Thymus (tissue), 11 donors: ENCODE data around the gene EPB41L2. TPM values are rescaled to one million over a fixed set of nuclear protein-coding genes. Genes with fewer than 3 reads are reported as not detected.

Source experiments
- DNase-seq, 9 donors: peaks; one replicate each; pipeline ENCODE4 v3.0.0-alpha.2; 2013; ENCODE audit warnings: low spot score in 9 of 9, low read depth in 6 of 9, missing footprints in 1 of 9
- H3K27ac ChIP-seq, 2 donors: one replicate each; pipeline ENCODE4 v1.5.1; 2013; ENCODE audit warnings: control low read depth in 1 of 2, low read depth in 1 of 2, low read length in 1 of 2, mild to moderate bottlenecking in 1 of 2, moderate library complexity in 1 of 2
- H3K27me3 ChIP-seq, 2 donors: one replicate each; pipeline ENCODE4 v1.5.1; 2013; ENCODE audit warnings: low read length in 1 of 2; ENCODE audit not compliant: control insufficient read depth in 2 of 2, insufficient read depth in 1 of 2
- H3K36me3 ChIP-seq, 2 donors: one replicate each; pipeline ENCODE4 v1.5.1; 2013; ENCODE audit warnings: low read length in 1 of 2, mild to moderate bottlenecking in 1 of 2, moderate library complexity in 1 of 2; ENCODE audit not compliant: control insufficient read depth in 2 of 2, insufficient read depth in 2 of 2
- H3K4me1 ChIP-seq, 2 donors: one replicate each; pipeline ENCODE4 v1.5.1; 2013; ENCODE audit warnings: low read length in 2 of 2; ENCODE audit not compliant: control insufficient read depth in 2 of 2, insufficient read depth in 2 of 2
- H3K4me3 ChIP-seq, 2 donors: one replicate each; pipeline ENCODE4 v1.5.1; 2013; ENCODE audit warnings: low read length in 2 of 2, control low read depth in 1 of 2, mild to moderate bottlenecking in 1 of 2
- H3K9me3 ChIP-seq, 2 donors: one replicate each; pipeline ENCODE4 v1.5.1; 2013; ENCODE audit warnings: low read length in 1 of 2, mild to moderate bottlenecking in 1 of 2; ENCODE audit not compliant: control insufficient read depth in 2 of 2, insufficient read depth in 1 of 2
- WGBS: extraction: QIAGEN DNeasy Blood & Tissue Kit; methylation state at CpG from one replicate; pipeline ENCODE4 v1.1.7; 2013; 5-methylcytosine and 5-hydroxymethylcytosine counted together
- polyA plus RNA-seq: library from polyadenylated mRNA; stranded (reverse); fragments of 200-250 nt; gene quantifications from one replicate; pipeline ENCODE4 v1.2.3, GENCODE V29; 2013
- total RNA-seq: library from RNA; stranded (reverse); fragments of 120-200 nt; gene quantifications from one replicate; pipeline ENCODE4 v1.2.4, GENCODE V29; 2013
- donor health status: healthy.

The EPB41L2 gene
- total and polyA plus RNA-seq, 2 donors: 19.1 to 22.4 TPM

GRCh38 chr6:130862370-130862769, 200.7 kb downstream of the EPB41L2 start:
- no peaks in the 10 kb centered on the region for H3K27me3 ChIP-seq
- peaks cover 0 to 4% of the 10 kb centered on the region in 2 donors for H3K36me3 ChIP-seq
- H3K27ac ChIP-seq: no peak overlapping the region
- DNase-seq: no peak
- no peaks in the 10 kb centered on the region for H3K4me1 ChIP-seq
- H3K4me3 ChIP-seq: no peak overlapping the region
- 99% methylated on average over 2 of the region's 2 CpGs for whole genome bisulfite sequencing
- H3K9me3 ChIP-seq: no peaks in the 10 kb centered on the region

GRCh38 chr6:130859161-130859867, 203.7 kb downstream of the EPB41L2 start:
- H3K27me3 ChIP-seq: no peaks in the 10 kb centered on the region
- DNase-seq: no peak
- H3K36me3 ChIP-seq: no peaks in the 10 kb centered on the region
- H3K4me1 ChIP-seq: no peaks in the 10 kb centered on the region
- H3K9me3 ChIP-seq: no peaks in the 10 kb centered on the region
- H3K4me3 ChIP-seq: no peak overlapping the region
- no peak overlapping the region for H3K27ac ChIP-seq
- 98% methylated on average over 11 of the region's 11 CpGs for WGBS

- WGBS: 92% methylated on average over 2 of the region's 2 CpGs
- H3K36me3 ChIP-seq: no peaks in the 10 kb centered on the region
- H3K4me3 ChIP-seq: no peak overlapping the region
- no peaks in the 10 kb centered on the region for H3K4me1 ChIP-seq
- no peak for DNase-seq
- no peak overlapping the region for H3K27ac ChIP-seq
- no peaks in the 10 kb centered on the region for H3K9me3 ChIP-seq
- no peaks in the 10 kb centered on the region for H3K27me3 ChIP-seq
These were observed 204.4 kb downstream of the EPB41L2 start for GRCh38 chr6:130858498-130859160.

- Histone ChIP-seq H3K27me3 (no peaks in the 10 kb centered on the region), H3K4me1 (no peaks in the 10 kb centered on the region), H3K36me3 (no peaks in the 10 kb centered on the region), H3K27ac (no peak overlapping the region), H3K4me3 (no peak overlapping the region), H3K9me3 (no peaks in the 10 kb centered on the region)
- DNase-seq: no peak
- WGBS: 96% methylated on average over 4 of the region's 4 CpGs
These were observed 205.0 kb downstream of the EPB41L2 start for GRCh38 chr6:130858054-130858453.

GRCh38 chr6:130853555-130854183, 209.4 kb downstream of the EPB41L2 start:
- Histone ChIP-seq H3K4me3 (no peak overlapping the region), H3K27ac (no peak overlapping the region), H3K4me1 (peaks cover 0 to 4% of the 10 kb centered on the region in 2 donors), H3K9me3 (no peaks in the 10 kb centered on the region), H3K36me3 (no peaks in the 10 kb centered on the region), H3K27me3 (no peaks in the 10 kb centered on the region)
- 94% methylated on average over 5 of the region's 5 CpGs for whole genome bisulfite sequencing
- no peak for DNase-seq

GRCh38 chr6:130852844-130853554, 210.0 kb downstream of the EPB41L2 start:
- H3K27ac ChIP-seq: no peak overlapping the region
- DNase-seq: no peak
- no peak overlapping the region for H3K4me3 ChIP-seq
- 94% methylated on average over 7 of the region's 7 CpGs for WGBS
- peaks cover 0 to 4% of the 10 kb centered on the region in 2 donors for H3K4me1 ChIP-seq
- no peaks in the 10 kb centered on the region for H3K27me3 ChIP-seq
- H3K9me3 ChIP-seq: no peaks in the 10 kb centered on the region
- no peaks in the 10 kb centered on the region for H3K36me3 ChIP-seq

- Histone ChIP-seq H3K4me3 (no peak overlapping the region), H3K4me1 (peaks cover 0 to 4% of the 10 kb centered on the region in 2 donors), H3K36me3 (no peaks in the 10 kb centered on the region), H3K27ac (no peak overlapping the region), H3K27me3 (no peaks in the 10 kb centered on the region), H3K9me3 (no peaks in the 10 kb centered on the region)
- peak in 1 of 9 donors; percentile 4 for DNase-seq
- WGBS: 97% methylated on average over 1 of the region's 1 CpG
These were observed 212.0 kb downstream of the EPB41L2 start for GRCh38 chr6:130851026-130851425.

GRCh38 chr6:130849594-130849993, 213.5 kb downstream of the EPB41L2 start:
- DNase-seq: no peak
- H3K27ac ChIP-seq: no peak overlapping the region
- H3K9me3 ChIP-seq: no peaks in the 10 kb centered on the region
- H3K36me3 ChIP-seq: no peaks in the 10 kb centered on the region
- WGBS: 99% methylated on average over 1 of the region's 1 CpG
- no peaks in the 10 kb centered on the region for H3K27me3 ChIP-seq
- H3K4me1 ChIP-seq: peaks cover 0 to 4% of the 10 kb centered on the region in 2 donors
- no peak overlapping the region for H3K4me3 ChIP-seq

- no peak overlapping the region for H3K27ac ChIP-seq
- WGBS: 97% methylated on average over 2 of the region's 2 CpGs
- no peaks in the 10 kb centered on the region for H3K36me3 ChIP-seq
- no peaks in the 10 kb centered on the region for H3K9me3 ChIP-seq
- no peak overlapping the region for H3K4me3 ChIP-seq
- no peaks in the 10 kb centered on the region for H3K27me3 ChIP-seq
- H3K4me1 ChIP-seq: peaks cover 0 to 4% of the 10 kb centered on the region in 2 donors
- DNase-seq: peak in 3 of 9 donors; percentile 8 to 36 (median 21)
These were observed 214.1 kb downstream of the EPB41L2 start for GRCh38 chr6:130848945-130849344.
